Measurements from ENCODE around the gene FBXW7. TPM values are rescaled to one million over a fixed set of nuclear protein-coding genes. Genes with fewer than 3 reads are reported as not detected.

Gene FBXW7, protein sequence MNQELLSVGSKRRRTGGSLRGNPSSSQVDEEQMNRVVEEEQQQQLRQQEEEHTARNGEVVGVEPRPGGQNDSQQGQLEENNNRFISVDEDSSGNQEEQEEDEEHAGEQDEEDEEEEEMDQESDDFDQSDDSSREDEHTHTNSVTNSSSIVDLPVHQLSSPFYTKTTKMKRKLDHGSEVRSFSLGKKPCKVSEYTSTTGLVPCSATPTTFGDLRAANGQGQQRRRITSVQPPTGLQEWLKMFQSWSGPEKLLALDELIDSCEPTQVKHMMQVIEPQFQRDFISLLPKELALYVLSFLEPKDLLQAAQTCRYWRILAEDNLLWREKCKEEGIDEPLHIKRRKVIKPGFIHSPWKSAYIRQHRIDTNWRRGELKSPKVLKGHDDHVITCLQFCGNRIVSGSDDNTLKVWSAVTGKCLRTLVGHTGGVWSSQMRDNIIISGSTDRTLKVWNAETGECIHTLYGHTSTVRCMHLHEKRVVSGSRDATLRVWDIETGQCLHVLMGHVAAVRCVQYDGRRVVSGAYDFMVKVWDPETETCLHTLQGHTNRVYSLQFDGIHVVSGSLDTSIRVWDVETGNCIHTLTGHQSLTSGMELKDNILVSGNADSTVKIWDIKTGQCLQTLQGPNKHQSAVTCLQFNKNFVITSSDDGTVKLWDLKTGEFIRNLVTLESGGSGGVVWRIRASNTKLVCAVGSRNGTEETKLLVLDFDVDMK
- polyA plus RNA-seq (2013, experiment 1 of 2): 9.4 TPM
- 10.5 TPM for polyA plus RNA-seq (2013, experiment 2 of 2)

DNA sequence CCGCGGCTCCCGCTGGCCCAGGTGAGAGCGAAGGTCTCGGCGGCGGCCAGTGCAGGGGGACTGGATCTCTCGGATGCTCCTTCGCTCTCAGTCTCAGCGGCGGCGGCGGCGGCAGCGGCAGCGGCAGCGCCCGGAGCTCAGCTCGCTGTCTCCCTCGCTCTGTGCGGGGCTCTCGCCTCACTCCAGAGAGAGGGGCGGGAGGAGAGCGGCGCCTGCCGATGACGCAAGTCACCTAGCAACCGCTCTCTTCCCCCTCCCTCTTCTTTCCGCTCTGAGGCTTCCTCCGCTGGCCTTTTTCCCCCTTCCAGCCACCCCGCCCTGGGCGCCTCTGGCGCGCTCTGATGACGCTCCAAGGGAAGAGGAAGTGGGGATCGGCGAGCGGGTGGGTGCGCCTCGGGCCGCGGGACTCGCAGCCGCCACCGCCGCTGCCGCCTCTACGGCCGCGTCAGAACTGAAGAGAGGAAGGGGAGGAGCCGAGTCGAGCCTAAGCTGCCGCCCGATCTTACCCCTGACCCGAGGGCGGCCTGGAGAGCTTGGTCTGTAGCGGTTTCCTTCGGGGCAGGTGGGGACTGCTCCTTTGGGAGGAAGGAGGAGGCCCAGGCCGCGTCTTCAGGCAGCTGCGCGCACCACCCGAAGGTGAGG is at the start of gene FBXW7:
Gene FBXW7, minus strand, starts transcription at position 190 of the 642 bp plus-strand sequence. CDS start 124,289 bp downstream, outside the sequence.
- Histone ChIP-seq H2BK15ac (ENCODE audit: low read depth, poor library complexity, severe bottlenecking) (peak within 1 kb of the TSS; percentile 89), H3K27ac (ENCODE audit: low read length, poor library complexity, severe bottlenecking) (peak within 1 kb of the TSS; percentile 85), H2BK5ac (ENCODE audit: low read depth, low read length, poor library complexity, severe bottlenecking) (peak within 1 kb of the TSS; percentile 35), H3K36me3 (ENCODE audit: control insufficient read depth in 1 of 2, insufficient read depth in 2 of 2, low read depth in 1 of 2, low read length in 2 of 2) (peaks cover 5 to 12% of the 10 kb centered on the region in 2 experiments), H4K91ac (ENCODE audit: low read length) (peak within 1 kb of the TSS; percentile 90), H2BK120ac (ENCODE audit: low read depth, low read length) (peak within 1 kb of the TSS; percentile 45), H2AFZ (ENCODE audit: low read depth, low read length) (peak within 1 kb of the TSS; percentile 74), H3K23ac (ENCODE audit: low read length in 2 of 2) (peak within 1 kb of the TSS; percentile 72 to 93), H3K14ac (ENCODE audit: low read length in 2 of 2) (peak within 1 kb of the TSS in 1 of 2 experiments; percentile 66), H3K79me1 (replicated peaks; ENCODE audit: low read length, poor library complexity, severe bottlenecking) (peaks cover 18% of the 10 kb centered on the region), H3K4ac (ENCODE audit: low read depth in 1 of 2, low read length in 2 of 2) (peak within 1 kb of the TSS; percentile 61 to 89), H4K8ac (ENCODE audit: low read length) (peak within 1 kb of the TSS; percentile 84), H3K9me3 (ENCODE audit: control insufficient read depth, low read length) (no peaks in the 10 kb centered on the region), H3K18ac (ENCODE audit: low read depth in 1 of 2, low read length in 2 of 2) (peak within 1 kb of the TSS; percentile 88 to 93), H3K4me3 (ENCODE audit: insufficient read depth in 1 of 2, low read depth in 1 of 2, low read length in 2 of 2) (peak within 1 kb of the TSS; percentile 87 to 97), H3K27me3 (ENCODE audit: control insufficient read depth in 1 of 2, insufficient read depth in 1 of 2, low read length in 2 of 2) (no peaks in the 10 kb centered on the region), H3K4me2 (ENCODE audit: low read length, poor library complexity, severe bottlenecking) (peak within 1 kb of the TSS; percentile 81), H3K4me1 (ENCODE audit: control insufficient read depth, insufficient read depth, low read depth, low read length) (peaks cover 10% of the 10 kb centered on the region), H2BK12ac (ENCODE audit: low read length in 2 of 2) (peak within 1 kb of the TSS; percentile 51 to 60), H2AK5ac (ENCODE audit: low read length, severe bottlenecking) (no peak within 1 kb of the TSS), H3K9ac (ENCODE audit: low read length) (peak within 1 kb of the TSS; percentile 92)
- DNase-seq: peak; percentile 99
- under 1% methylated on average over 47 of the region's 63 CpGs for WGBS

- Histone ChIP-seq H3K9me3 (ENCODE audit: control insufficient read depth, low read length) (no peaks in the 10 kb centered on the region), H2BK120ac (ENCODE audit: low read depth, low read length) (no peak overlapping the region), H3K9ac (ENCODE audit: low read length) (no peak overlapping the region), H3K4me1 (ENCODE audit: control insufficient read depth, insufficient read depth, low read depth, low read length) (peaks cover 2% of the 10 kb centered on the region), H4K8ac (ENCODE audit: low read length) (peak overlapping the region; percentile 43), H2AK5ac (ENCODE audit: low read length, severe bottlenecking) (no peak overlapping the region), H3K14ac (ENCODE audit: low read length in 2 of 2) (no peak overlapping the region), H3K36me3 (ENCODE audit: control insufficient read depth in 1 of 2, insufficient read depth in 2 of 2, low read depth in 1 of 2, low read length in 2 of 2) (no peaks in the 10 kb centered on the region), H2BK12ac (ENCODE audit: low read length in 2 of 2) (no peak overlapping the region), H3K4me2 (ENCODE audit: low read length, poor library complexity, severe bottlenecking) (no peak overlapping the region), H3K79me1 (replicated peaks; ENCODE audit: low read length, poor library complexity, severe bottlenecking) (no peaks in the 10 kb centered on the region), H3K27ac (ENCODE audit: low read length, poor library complexity, severe bottlenecking) (no peak overlapping the region), H3K18ac (ENCODE audit: low read depth in 1 of 2, low read length in 2 of 2) (peak overlapping the region in 1 of 2 experiments; percentile 34), H2BK15ac (ENCODE audit: low read depth, poor library complexity, severe bottlenecking) (no peak overlapping the region), H4K91ac (ENCODE audit: low read length) (no peak overlapping the region), H3K4ac (ENCODE audit: low read depth in 1 of 2, low read length in 2 of 2) (peak overlapping the region in 1 of 2 experiments; percentile 38), H3K4me3 (ENCODE audit: insufficient read depth in 1 of 2, low read depth in 1 of 2, low read length in 2 of 2) (no peak overlapping the region), H3K27me3 (ENCODE audit: control insufficient read depth in 1 of 2, insufficient read depth in 1 of 2, low read length in 2 of 2) (peaks cover 0 to 19% of the 10 kb centered on the region in 2 experiments), H3K23ac (ENCODE audit: low read length in 2 of 2) (no peak overlapping the region), H2BK5ac (ENCODE audit: low read depth, low read length, poor library complexity, severe bottlenecking) (no peak overlapping the region), H2AFZ (ENCODE audit: low read depth, low read length) (no peak overlapping the region)
- WGBS: 48% methylated on average over 2 of the region's 7 CpGs
- DNase-seq: peak; percentile 72
Measured at GRCh38 chr4:152585023-152585441, 49.1 kb upstream of the FBXW7 start.

- Histone ChIP-seq H3K4ac (ENCODE audit: low read depth in 1 of 2, low read length in 2 of 2) (no peak overlapping the region), H2BK5ac (ENCODE audit: low read depth, low read length, poor library complexity, severe bottlenecking) (no peak overlapping the region), H3K4me3 (ENCODE audit: insufficient read depth in 1 of 2, low read depth in 1 of 2, low read length in 2 of 2) (no peak overlapping the region), H3K18ac (ENCODE audit: low read depth in 1 of 2, low read length in 2 of 2) (no peak overlapping the region), H2AFZ (ENCODE audit: low read depth, low read length) (no peak overlapping the region), H3K79me1 (replicated peaks; ENCODE audit: low read length, poor library complexity, severe bottlenecking) (no peaks in the 10 kb centered on the region), H3K4me1 (ENCODE audit: control insufficient read depth, insufficient read depth, low read depth, low read length) (no peaks in the 10 kb centered on the region), H3K36me3 (ENCODE audit: control insufficient read depth in 1 of 2, insufficient read depth in 2 of 2, low read depth in 1 of 2, low read length in 2 of 2) (no peaks in the 10 kb centered on the region), H4K8ac (ENCODE audit: low read length) (no peak overlapping the region), H3K23ac (ENCODE audit: low read length in 2 of 2) (no peak overlapping the region), H3K4me2 (ENCODE audit: low read length, poor library complexity, severe bottlenecking) (no peak overlapping the region), H3K14ac (ENCODE audit: low read length in 2 of 2) (no peak overlapping the region), H3K9me3 (ENCODE audit: control insufficient read depth, low read length) (no peaks in the 10 kb centered on the region), H2BK15ac (ENCODE audit: low read depth, poor library complexity, severe bottlenecking) (no peak overlapping the region), H2BK12ac (ENCODE audit: low read length in 2 of 2) (no peak overlapping the region), H4K91ac (ENCODE audit: low read length) (no peak overlapping the region), H3K27me3 (ENCODE audit: control insufficient read depth in 1 of 2, insufficient read depth in 1 of 2, low read length in 2 of 2) (peaks cover 0 to 8% of the 10 kb centered on the region in 2 experiments), H3K9ac (ENCODE audit: low read length) (no peak overlapping the region), H2BK120ac (ENCODE audit: low read depth, low read length) (no peak overlapping the region), H2AK5ac (ENCODE audit: low read length, severe bottlenecking) (no peak overlapping the region), H3K27ac (ENCODE audit: low read length, poor library complexity, severe bottlenecking) (no peak overlapping the region)
- peak; percentile 32 for DNase-seq
- WGBS: 68% methylated on average over 1 of the region's 3 CpGs
Measured at GRCh38 chr4:152581536-152582160, 45.8 kb upstream of the FBXW7 start.
